ENCODE results near the gene TNFRSF18. TPM values are rescaled to one million over a fixed set of nuclear protein-coding genes. Genes with fewer than 3 reads are reported as not detected.

Gene TNFRSF18
- total RNA-seq, 1 donor from 2014 or later, result not detected

GRCh38 chr1:1229770-1230169, 23.4 kb upstream of the TNFRSF18 start:
- Mint-ChIP-seq H3K36me3 (ENCODE audit: low read depth) (peaks cover 14% of the 10 kb centered on the region), H3K4me1 (ENCODE audit: low read depth) (peaks cover 32% of the 10 kb centered on the region), H3K27ac (ENCODE audit: unreplicated experiment) (peak overlapping the region; percentile 68), H3K27me3 (ENCODE audit: low read depth) (no peaks in the 10 kb centered on the region), H3K4me3 (ENCODE audit: unreplicated experiment) (peak overlapping the region; percentile 45), H3K9me3 (ENCODE audit: low read depth) (no peaks in the 10 kb centered on the region)
- TF ChIP-seq CTCF (IDR thresholded peaks at IDR 0.05), result no peak
- no peak for DNase-seq (ENCODE audit: low spot score)

GRCh38 chr1:1228596-1229321, 22.4 kb upstream of the TNFRSF18 start:
- no peak overlapping the region for H3K27ac Mint-ChIP-seq (ENCODE audit: unreplicated experiment)
- H3K9me3 Mint-ChIP-seq (ENCODE audit: low read depth), result no peaks in the 10 kb centered on the region
- no peak for TF ChIP-seq CTCF (IDR thresholded peaks at IDR 0.05)
- DNase-seq (ENCODE audit: low spot score), result no peak
- H3K4me3 Mint-ChIP-seq (ENCODE audit: unreplicated experiment), result no peak overlapping the region
- H3K27me3 Mint-ChIP-seq (ENCODE audit: low read depth), result no peaks in the 10 kb centered on the region
- peaks cover 22% of the 10 kb centered on the region for H3K4me1 Mint-ChIP-seq (ENCODE audit: low read depth)
- H3K36me3 Mint-ChIP-seq (ENCODE audit: low read depth), result peaks cover 11% of the 10 kb centered on the region

DNA sequence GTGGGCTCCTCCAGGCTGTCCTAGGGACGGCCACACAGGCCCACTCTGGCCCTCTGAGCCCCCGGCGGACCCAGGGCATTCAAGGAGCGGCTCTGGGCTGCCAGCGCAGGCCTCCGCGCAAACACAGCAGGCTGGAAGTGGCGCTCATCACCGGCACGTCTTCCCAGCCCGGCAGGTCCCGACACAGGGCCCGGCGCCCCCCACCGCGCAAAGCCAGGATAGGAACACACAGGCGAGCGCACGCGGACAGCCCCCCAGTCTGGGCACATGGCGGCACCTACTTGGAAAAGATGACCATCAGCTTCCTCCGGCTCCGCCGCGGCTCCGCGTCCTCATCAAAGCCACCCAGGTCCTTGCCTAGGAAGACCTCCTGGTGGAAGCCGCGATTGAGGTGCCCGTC, 21.8 kb upstream of the TNFRSF18 start:
- Mint-ChIP-seq H3K9me3 (ENCODE audit: low read depth) (no peaks in the 10 kb centered on the region), H3K4me3 (ENCODE audit: unreplicated experiment) (no peak overlapping the region)

DNA sequence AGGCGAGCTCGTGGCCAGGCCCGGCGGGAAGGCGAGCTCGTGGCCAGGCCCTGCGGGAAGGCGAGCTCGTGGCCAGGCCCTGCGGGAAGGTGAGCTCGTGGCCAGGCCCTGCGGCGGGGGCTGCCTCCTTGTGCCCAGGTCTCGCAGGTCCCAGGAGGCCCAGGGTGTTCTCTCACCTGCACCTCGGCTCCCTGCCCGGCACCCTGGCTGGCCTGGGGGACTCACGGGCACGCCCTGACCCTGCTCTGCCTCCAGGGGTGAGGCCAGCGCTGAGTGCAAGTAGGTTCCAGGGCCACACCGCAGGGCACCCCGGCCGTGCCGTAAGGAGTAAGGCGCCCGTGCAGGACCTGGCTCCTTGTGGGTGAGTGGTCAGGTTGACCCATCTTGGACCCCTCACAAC, 21.0 kb upstream of the TNFRSF18 start:
- no peaks in the 10 kb centered on the region for H3K27me3 Mint-ChIP-seq (ENCODE audit: low read depth)
- DNase-seq (ENCODE audit: low spot score), result no peak
- H3K4me1 Mint-ChIP-seq (ENCODE audit: low read depth), result peaks cover 17% of the 10 kb centered on the region
- TF ChIP-seq CTCF (IDR thresholded peaks at IDR 0.05), result no peak
- no peak overlapping the region for H3K4me3 Mint-ChIP-seq (ENCODE audit: unreplicated experiment)
- H3K9me3 Mint-ChIP-seq (ENCODE audit: low read depth), result no peaks in the 10 kb centered on the region
- H3K27ac Mint-ChIP-seq (ENCODE audit: unreplicated experiment), result no peak overlapping the region
- peaks cover 18% of the 10 kb centered on the region for H3K36me3 Mint-ChIP-seq (ENCODE audit: low read depth)

More for the DNA sequence above, 21.8 kb upstream of the TNFRSF18 start:
- TF ChIP-seq CTCF (IDR thresholded peaks at IDR 0.05), result no peak
- DNase-seq (ENCODE audit: low spot score), result no peak
- Mint-ChIP-seq H3K36me3 (ENCODE audit: low read depth) (peaks cover 12% of the 10 kb centered on the region), H3K27me3 (ENCODE audit: low read depth) (no peaks in the 10 kb centered on the region), H3K27ac (ENCODE audit: unreplicated experiment) (no peak overlapping the region), H3K4me1 (ENCODE audit: low read depth) (peaks cover 17% of the 10 kb centered on the region)

GRCh38 chr1:1226566-1227362, 20.4 kb upstream of the TNFRSF18 start:
- Mint-ChIP-seq H3K4me3 (ENCODE audit: unreplicated experiment) (no peak overlapping the region), H3K9me3 (ENCODE audit: low read depth) (no peaks in the 10 kb centered on the region), H3K36me3 (ENCODE audit: low read depth) (peaks cover 20% of the 10 kb centered on the region), H3K4me1 (ENCODE audit: low read depth) (peaks cover 17% of the 10 kb centered on the region), H3K27me3 (ENCODE audit: low read depth) (no peaks in the 10 kb centered on the region), H3K27ac (ENCODE audit: unreplicated experiment) (no peak overlapping the region)
- DNase-seq (ENCODE audit: low spot score), result no peak
- TF ChIP-seq CTCF (IDR thresholded peaks at IDR 0.05), result no peak

Measured in chondrocyte (in vitro differentiated cells).